Kidney (tissue), 14 donors: ENCODE data around the gene RGSL1. TPM values are rescaled to one million over a fixed set of nuclear protein-coding genes. Genes with fewer than 3 reads are reported as not detected.
"Not testable (repeated sequence)": the region's sequence is repeated elsewhere in the genome, so short reads cannot be mapped to it uniquely, and the experiment has no call there.

Experiments used
- DNase-seq, 5 donors: peaks; one replicate each; pipeline ENCODE4 v3.0.0-alpha.2; 2013 to 2020
- FAIRE-seq: peaks from 2 replicates; lab custom pipeline; 2012; peaks lifted over from hg19 to GRCh38; lab: Jason Lieb, UNC
- H3K27ac ChIP-seq, 2 donors: one replicate each; pipeline ENCODE4 v1.7.0; 2013; ENCODE audit warnings: low read depth in 2 of 2, low read length in 2 of 2, inconsistent platforms in 1 of 2
- H3K27me3 ChIP-seq: one replicate; pipeline ENCODE4 v1.7.1; 2013; ENCODE audit warnings: low read length, inconsistent platforms; ENCODE audit not compliant: control insufficient read depth, insufficient read depth
- H3K36me3 ChIP-seq, 3 donors: one replicate each; pipeline versions ENCODE4 v1.7.0 to v1.7.1; 2013; ENCODE audit warnings: low read length in 3 of 3, control low read depth in 1 of 3, inconsistent platforms in 1 of 3; ENCODE audit not compliant: insufficient read depth in 3 of 3, control insufficient read depth in 2 of 3
- H3K4me1 ChIP-seq, 3 donors: one replicate each; pipeline versions ENCODE4 v1.7.0 to v1.7.1; 2013; ENCODE audit warnings: low read length in 3 of 3, inconsistent platforms in 1 of 3, low read depth in 1 of 3; ENCODE audit not compliant: control insufficient read depth in 2 of 3, insufficient read depth in 2 of 3
- H3K4me3 ChIP-seq, 3 donors: one replicate each; pipeline versions ENCODE4 v1.7.0 to v1.8.1; 2013; ENCODE audit warnings: low read length in 3 of 3, control low read depth in 1 of 3, inconsistent platforms in 1 of 3
- H3K9ac ChIP-seq, 3 donors: one replicate each; pipeline versions ENCODE4 v1.7.0 to v1.7.1; 2013; ENCODE audit warnings: low read length in 3 of 3, control low read depth in 1 of 3, inconsistent platforms in 1 of 3
- H3K9me3 ChIP-seq, 3 donors: one replicate each; pipeline versions ENCODE4 v1.7.0 to v1.7.1; 2013; ENCODE audit warnings: low read length in 3 of 3, control low read depth in 1 of 3, inconsistent platforms in 1 of 3; ENCODE audit not compliant: control insufficient read depth in 2 of 3, insufficient read depth in 1 of 3
- intact Hi-C: fragments of 100-400 bp; cut with DNase I; formaldehyde crosslinking; loops from one replicate; pipeline ENCODE4 v1.11.1; 2022
- polyA plus RNA-seq: library from polyadenylated mRNA; stranded (reverse); fragments of 350-450 nt; fragmentation: Illumina TruSeq; extraction: RNeasy Lipid Tissue Mini Kit (QIAGEN cat#74804); gene quantifications from one replicate; pipeline ENCODE4 v1.2.3, GENCODE V29; 2014; ENCODE audit warnings: low read depth, low replicate concordance; ENCODE audit not compliant: insufficient read depth
- total RNA-seq: library from RNA; stranded (reverse); fragmentation: NEBNext Ultra II Directional; extraction: Animal tissue kit (Norgen Biotek cat#: 25700); gene quantifications from one replicate; pipeline ENCODE4 v1.2.1, GENCODE V29; 2021
- TF ChIP-seq, protein P1 (sequence below): IDR thresholded peaks from 3 replicates; pipeline ENCODE4 v1.5.1; 2012; ENCODE audit warnings: mild to moderate bottlenecking, moderate library complexity, borderline replicate concordance; ENCODE audit not compliant: insufficient read depth; ENCODE audit errors: extremely low read depth
- donor health status: control.
- donor health status: control.
- donor health status: control.
- donor health status: control.
- donor health status: control.
- donor health status: DM: yes; HTN: yes; CAD: no.
- donor health status: Normal renal cell carcinoma (clear cell type).

RGSL1 gene
- total and polyA plus RNA-seq, 2 donors from 2014 or later, result not detected

DNA sequence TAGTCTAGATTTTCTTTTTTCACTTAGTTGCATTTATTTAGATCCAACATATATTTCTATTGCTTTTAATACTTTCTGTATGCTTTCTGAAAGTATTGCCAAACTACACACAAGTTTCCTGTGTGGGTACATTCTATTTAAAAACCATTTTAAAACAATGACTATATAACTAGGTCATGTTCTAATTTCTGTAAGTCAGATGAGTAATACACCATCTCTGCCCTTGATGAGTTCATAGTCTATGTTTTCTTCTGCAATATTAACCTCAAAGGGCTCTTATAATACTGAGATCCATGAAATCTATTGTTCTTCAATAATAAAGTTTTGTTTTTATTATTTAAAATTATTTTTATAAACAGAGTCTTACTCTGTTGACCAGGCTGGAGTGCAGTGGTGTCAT, 70.8 kb downstream of the RGSL1 start:
- DNase-seq, result no peak
- Histone ChIP-seq H3K9ac (no peak overlapping the region), H3K27me3 (no peaks in the 10 kb centered on the region), H3K4me1 (no peaks in the 10 kb centered on the region), H3K9me3 (peaks cover 0 to 9% (median 0%) of the 10 kb centered on the region in 3 donors), H3K4me3 (no peak overlapping the region), H3K27ac (no peak overlapping the region), H3K36me3 (no peaks in the 10 kb centered on the region)
- TF ChIP-seq, protein P1, sequence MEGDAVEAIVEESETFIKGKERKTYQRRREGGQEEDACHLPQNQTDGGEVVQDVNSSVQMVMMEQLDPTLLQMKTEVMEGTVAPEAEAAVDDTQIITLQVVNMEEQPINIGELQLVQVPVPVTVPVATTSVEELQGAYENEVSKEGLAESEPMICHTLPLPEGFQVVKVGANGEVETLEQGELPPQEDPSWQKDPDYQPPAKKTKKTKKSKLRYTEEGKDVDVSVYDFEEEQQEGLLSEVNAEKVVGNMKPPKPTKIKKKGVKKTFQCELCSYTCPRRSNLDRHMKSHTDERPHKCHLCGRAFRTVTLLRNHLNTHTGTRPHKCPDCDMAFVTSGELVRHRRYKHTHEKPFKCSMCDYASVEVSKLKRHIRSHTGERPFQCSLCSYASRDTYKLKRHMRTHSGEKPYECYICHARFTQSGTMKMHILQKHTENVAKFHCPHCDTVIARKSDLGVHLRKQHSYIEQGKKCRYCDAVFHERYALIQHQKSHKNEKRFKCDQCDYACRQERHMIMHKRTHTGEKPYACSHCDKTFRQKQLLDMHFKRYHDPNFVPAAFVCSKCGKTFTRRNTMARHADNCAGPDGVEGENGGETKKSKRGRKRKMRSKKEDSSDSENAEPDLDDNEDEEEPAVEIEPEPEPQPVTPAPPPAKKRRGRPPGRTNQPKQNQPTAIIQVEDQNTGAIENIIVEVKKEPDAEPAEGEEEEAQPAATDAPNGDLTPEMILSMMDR, result no peak
- intact Hi-C loops, result no loop called here
- no peak for FAIRE-seq

DNA sequence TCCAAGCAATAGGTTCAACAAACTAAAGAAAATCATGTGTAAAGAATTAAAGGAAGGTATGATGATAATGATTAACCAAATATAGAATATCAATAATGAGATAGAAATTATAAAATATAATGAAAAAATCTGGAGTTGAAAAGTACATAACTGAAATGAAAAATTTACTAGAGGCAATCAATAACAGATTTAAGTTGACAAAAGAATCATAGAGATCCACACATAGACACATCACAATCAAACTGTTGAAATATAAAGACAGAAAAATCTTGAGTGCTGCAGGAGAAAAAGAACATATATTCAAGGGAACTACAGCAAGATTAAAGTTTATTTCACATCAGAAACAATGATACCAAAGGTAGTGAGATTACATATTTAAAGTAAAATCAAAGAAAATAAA, 75.4 kb downstream of the RGSL1 start:
- Histone ChIP-seq H3K9ac (no peak overlapping the region), H3K27me3 (no peaks in the 10 kb centered on the region), H3K36me3 (no peaks in the 10 kb centered on the region), H3K4me3 (no peak overlapping the region), H3K9me3 (peaks cover 0 to 11% (median 0%) of the 10 kb centered on the region in 3 donors), H3K4me1 (no peaks in the 10 kb centered on the region), H3K27ac (no peak overlapping the region)
- TF ChIP-seq, protein P1, result no peak
- intact Hi-C loops, result no loop called here
- FAIRE-seq, result no peak
- no peak for DNase-seq

DNA sequence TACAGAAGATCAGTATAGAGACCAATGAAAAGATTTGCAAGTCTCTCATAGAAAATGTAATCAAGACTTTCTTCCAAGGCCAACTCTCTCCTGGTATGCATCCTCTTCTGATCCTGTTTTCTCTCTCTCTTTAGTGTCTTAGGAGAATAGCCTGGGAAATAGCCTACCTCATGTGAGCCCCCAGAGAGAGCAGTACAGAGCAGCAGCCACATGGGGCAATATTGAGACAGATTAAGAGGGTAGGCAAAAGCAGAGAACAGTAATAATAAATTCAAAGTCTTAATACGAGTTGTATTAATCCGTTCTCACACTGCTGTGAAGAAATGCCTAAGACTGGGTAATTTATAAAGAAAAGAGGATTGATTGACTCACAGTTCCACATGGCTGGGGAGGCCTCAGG, 77.7 kb downstream of the RGSL1 start:
- Histone ChIP-seq H3K4me3 (no peak overlapping the region), H3K36me3 (no peaks in the 10 kb centered on the region), H3K27me3 (no peaks in the 10 kb centered on the region), H3K9me3 (peaks cover 0 to 11% (median 0%) of the 10 kb centered on the region in 3 donors), H3K27ac (no peak overlapping the region), H3K4me1 (no peaks in the 10 kb centered on the region), H3K9ac (no peak overlapping the region)
- FAIRE-seq (no peak), DNase-seq (no peak)
- TF ChIP-seq, protein P1, result no peak
- intact Hi-C loops, result no loop called here

DNA sequence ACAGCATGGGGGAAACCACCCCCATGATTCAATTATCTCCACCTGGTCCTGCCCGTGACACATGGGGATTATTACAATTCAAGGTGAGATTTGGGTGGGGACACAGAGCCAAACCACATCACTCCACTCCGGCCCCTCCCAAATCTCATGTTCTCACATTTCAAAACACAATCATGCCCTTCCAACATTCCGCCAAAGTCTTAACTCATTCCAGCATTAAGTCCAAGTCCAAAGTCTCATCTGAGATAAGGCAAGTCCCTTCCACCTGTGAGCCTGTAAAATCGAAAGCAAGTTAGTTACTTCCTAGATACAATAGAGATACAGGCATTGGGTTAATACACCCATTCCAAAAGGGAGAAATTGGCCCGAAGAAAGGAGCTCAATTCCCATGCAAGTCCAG, 78.3 kb downstream of the RGSL1 start:
- H3K4me1 ChIP-seq, H3K4me3 ChIP-seq, intact Hi-C loops, H3K9ac ChIP-seq, H3K27me3 ChIP-seq, DNase-seq, H3K36me3 ChIP-seq, H3K27ac ChIP-seq, FAIRE-seq: not testable (repeated sequence)
- peaks cover 0 to 11% (median 0%) of the 10 kb centered on the region in 3 donors for H3K9me3 ChIP-seq
